HepG2 (cell line): ENCODE measurements around the gene PTPMT1. TPM values are rescaled to one million over a fixed set of nuclear protein-coding genes. Genes with fewer than 3 reads are reported as not detected.

Experiments
- ATAC-seq: fragments of 200-7000 bp; cut with Tn5 transposase; 3 replicates; pipeline ENCODE4 v1.9.1; 2020; ENCODE audit warnings: mild to moderate bottlenecking, moderate library complexity
- BruUV-seq: library from RNA; stranded (reverse); fragments of 400-500 nt; replicated peaks from 2 replicates; lab custom pipeline; 2021; lab: Mats Ljungman, UMichigan
- CTCF ChIA-PET: fragments of 300-600 bp; formaldehyde crosslinking; extraction: SDS; loops from one replicate; lab custom pipeline; 2021; ENCODE audit warnings: low total read pairs, inconsistent platforms, low intra/inter-chr PET ratio; lab: Yijun Ruan, JAX
- POLR2A ChIA-PET: fragments of 350-600 bp; sonication (Branson Sonifier 250); formaldehyde crosslinking; loops from one replicate; lab custom pipeline; 2020; ENCODE audit warnings: antibody characterized with exemption, inconsistent platforms; lab: Yijun Ruan, JAX
- DNase-seq: peaks from one replicate; pipeline ENCODE4 v3.0.0-alpha.2; 2015; ENCODE audit warnings: low spot score
- FAIRE-seq: peaks from 3 replicates; lab custom pipeline; 2011; peaks lifted over from hg19 to GRCh38; lab: Jason Lieb, UNC
- H2AFZ ChIP-seq: one replicate; pipeline ENCODE4 v1.6.1; 2011; ENCODE audit warnings: low read length, inconsistent platforms
- H3K27ac ChIP-seq: fragments of 300-600 bp; 3 replicates; pipeline ENCODE4 v1.8.0; 2011; ENCODE audit warnings: mixed run types, mild to moderate bottlenecking, mixed read lengths, low read length, inconsistent platforms; ENCODE audit not compliant: insufficient read depth; ENCODE audit errors: extremely low read length
- H3K27me3 ChIP-seq, 2 experiments: fragments of 200-600 bp in 1 of 2; 2 replicates in 1 of 2; 3 replicates in 1 of 2; pipeline versions ENCODE4 v1.6.0 to v1.8.0; 2011; ENCODE audit warnings: low read length in 2 of 2, mild to moderate bottlenecking in 2 of 2, moderate library complexity in 2 of 2, inconsistent platforms in 1 of 2; ENCODE audit not compliant: insufficient read depth in 2 of 2, control insufficient read depth in 1 of 2
- H3K36me3 ChIP-seq, 2 experiments: fragments of 200-600 bp in 1 of 2; replicated peaks in 1 of 2; 2 replicates in 1 of 2; 3 replicates in 1 of 2; pipeline versions ENCODE4 v1.5.1 to v1.8.0; 2011; ENCODE audit warnings: low read length in 2 of 2, inconsistent platforms in 1 of 2; ENCODE audit not compliant: insufficient read depth in 2 of 2, control insufficient read depth in 1 of 2
- H3K4me1 ChIP-seq: 2 replicates; pipeline ENCODE4 v1.5.1; 2012; ENCODE audit warnings: low read length, inconsistent platforms; ENCODE audit not compliant: insufficient read depth
- H3K4me2 ChIP-seq: 2 replicates; pipeline ENCODE4 v1.6.0; 2011; ENCODE audit warnings: low read depth, low read length, inconsistent platforms
- H3K4me3 ChIP-seq, 3 experiments: fragments of 200-600 bp in 1 of 3; sonication (generic), shearing (Covaris generic) in 1 of 3; replicated peaks in 1 of 3; 2 replicates each; pipeline ENCODE4 v1.5.1; 2011 to 2016; ENCODE audit warnings: low read length in 3 of 3, inconsistent platforms in 2 of 3, low read depth in 2 of 3, mild to moderate bottlenecking in 2 of 3, control low read depth in 1 of 3, mixed read lengths in 1 of 3; ENCODE audit not compliant: insufficient read depth in 1 of 3
- H3K79me2 ChIP-seq: one replicate; pipeline ENCODE4 v1.6.1; 2011; ENCODE audit warnings: low read length, inconsistent platforms; ENCODE audit not compliant: insufficient read depth
- H3K9ac ChIP-seq: 2 replicates; pipeline ENCODE4 v1.6.0; 2011; ENCODE audit warnings: mild to moderate bottlenecking, low read depth, low read length, inconsistent platforms; ENCODE audit not compliant: insufficient read depth
- H3K9me3 ChIP-seq: 2 replicates; pipeline ENCODE4 v1.5.1; 2012; ENCODE audit warnings: mild to moderate bottlenecking, low read length
- H4K20me1 ChIP-seq: 2 replicates; pipeline ENCODE4 v1.6.0; 2011; ENCODE audit warnings: inconsistent platforms, mild to moderate bottlenecking, low read length, moderate library complexity; ENCODE audit not compliant: insufficient read depth
- FOXJ3 ChIP-seq: sonication (generic); formaldehyde crosslinking; IDR thresholded peaks from 2 replicates; pipeline ENCODE4 v1.4.0; 2020; ENCODE audit warnings: missing genetic modification reagents, mild to moderate bottlenecking, borderline replicate concordance
- HMGXB3 ChIP-seq: sonication (generic); formaldehyde crosslinking; IDR thresholded peaks from 2 replicates; pipeline ENCODE4 v1.4.0; 2020; ENCODE audit warnings: missing genetic modification reagents, borderline replicate concordance
- IRX3 ChIP-seq: sonication (generic); formaldehyde crosslinking; IDR thresholded peaks from 2 replicates; pipeline ENCODE4 v1.8.1; 2023; ENCODE audit warnings: mild to moderate bottlenecking, low read depth, missing genetic modification reagents, borderline replicate concordance
- RBFOX2 ChIP-seq: fragments of 200-400 bp; formaldehyde crosslinking; IDR thresholded peaks from 2 replicates; pipeline ENCODE4 v1.6.1; 2017; ENCODE audit warnings: low read depth, mild to moderate bottlenecking, low read length
- WGBS: methylation state at CpG from one replicate; pipeline ENCODE4 v1.1.6; 2017; ENCODE audit warnings: low lambda C conversion rate; 5-methylcytosine and 5-hydroxymethylcytosine counted together
- in situ Hi-C: cut with HindIII; loops from 2 replicates; pipeline ENCODE4 v1.10.0; 2017; ENCODE audit warnings: low pct_unique_long_range_greater_than_20kb; ENCODE audit not compliant: extremely low pct_ligation_motif_present
- intact Hi-C: fragments of 100-400 bp; cut with micrococcal nuclease; formaldehyde crosslinking; loops from one replicate; pipeline ENCODE4 v1.10.0; 2022; ENCODE audit not compliant: unreplicated experiment
- polyA plus RNA-seq, 8 experiments: library from polyadenylated mRNA; depleted of rRNA in 3 of 8; stranded (reverse) in 7 of 8; unstranded in 1 of 8; fragments of >200 nt; fragmentation: Illumina TruSeq in 4 of 8; extraction: Trizol in 4 of 8; gene quantifications; 2 replicates each; pipeline versions ENCODE4 v1.2.1 to v1.2.3, GENCODE V29; 2011 to 2016; ENCODE audit warnings: low read depth in 4 of 8, missing spikeins in 1 of 8, mixed read lengths in 1 of 8; ENCODE audit not compliant: insufficient read depth in 1 of 8
- total RNA-seq, 5 experiments: library from RNA; depleted of rRNA; stranded (reverse); fragments of >200 nt; fragmentation: Illumina TruSeq; extraction: Trizol; gene quantifications; 2 replicates each; pipeline ENCODE4 v1.2.3, GENCODE V29; 2016; ENCODE audit warnings: low read depth in 1 of 5

PTPMT1 gene
- total and polyA plus RNA-seq, 2 of the 13 experiments (the other 11 are each of a cell fraction or from before 2014, with no cell fraction given), result 55.6 to 129 TPM

- no peak for TF ChIP-seq HMGXB3 (CRISPR knock-in tag)
These were observed 6.5 kb downstream of the PTPMT1 start (continued) for GRCh38 chr11:47571895-47572294.

DNA sequence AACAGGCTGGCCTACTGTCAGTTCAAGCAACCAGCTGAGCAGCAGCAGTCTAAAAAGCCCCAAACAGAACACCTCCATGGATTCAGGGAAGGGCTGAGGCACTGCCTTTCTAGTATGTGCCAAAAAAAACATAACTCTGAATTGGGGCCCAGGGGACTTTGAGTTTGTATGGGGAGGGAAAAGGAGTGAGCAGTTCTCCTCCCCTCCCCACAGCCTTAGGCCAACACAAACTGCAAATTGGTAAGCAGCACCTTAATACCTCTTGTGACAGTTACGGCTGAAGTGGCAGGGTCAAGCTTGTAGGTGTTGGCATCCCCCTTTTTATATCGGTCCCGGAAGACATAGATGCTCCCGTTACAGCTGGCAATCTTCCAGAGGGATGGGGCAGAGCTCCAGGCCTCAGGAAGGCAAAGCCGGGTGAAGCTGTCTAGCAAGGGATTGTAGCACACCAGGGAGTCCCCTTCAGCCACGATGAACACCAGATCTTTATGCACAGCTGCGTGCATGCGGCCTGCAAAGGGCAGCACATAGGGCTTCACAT lies 7.4 kb downstream of the PTPMT1 start:
- no TSS peak for BruUV-seq

More for the DNA sequence above, 7.4 kb downstream of the PTPMT1 start:
- ATAC-seq (no peak), FAIRE-seq (no peak), DNase-seq (no peak)
- in situ Hi-C loops, result no loop called here
- WGBS, result 100% methylated on average over 2 of the region's 8 CpGs
- peaks cover 12 to 47% of the 10 kb centered on the region in 2 experiments for H3K36me3 ChIP-seq
- no peak overlapping the region for H3K4me2 ChIP-seq
- no peak overlapping the region for H3K9ac ChIP-seq
- TF ChIP-seq RBFOX2 (0 out of 2 replicates have a peak, but pooled peaks have one; percentile 34), FOXJ3 (CRISPR knock-in tag) (no peak), IRX3 (no peak)
- intact Hi-C loops, result no loop called here
- peaks cover 7% of the 10 kb centered on the region for H3K4me1 ChIP-seq
- no peak overlapping the region for H3K4me3 ChIP-seq
- POLR2A ChIA-PET, result no interaction called here
- no peaks in the 10 kb centered on the region for H3K9me3 ChIP-seq
- CTCF ChIA-PET, result no interaction called here
- no peaks in the 10 kb centered on the region for H3K27me3 ChIP-seq
- H4K20me1 ChIP-seq, result no peaks in the 10 kb centered on the region
- H2AFZ ChIP-seq, result no peak overlapping the region
- peaks cover 20% of the 10 kb centered on the region for H3K79me2 ChIP-seq
- no peak overlapping the region for H3K27ac ChIP-seq
